AG04449 (cell line): ENCODE results near the gene INPP5E.

ENCODE experiments used
- CTCF ChIA-PET: fragments of 350-600 bp; formaldehyde crosslinking; extraction: SDS; loops from one replicate; lab custom pipeline; 2021; ENCODE audit warnings: antibody characterized with exemption; lab: Yijun Ruan, JAX
- POLR2A ChIA-PET: fragments of 400-600, 350-600 bp; formaldehyde crosslinking; extraction: SDS; loops from one replicate; lab custom pipeline; 2020; ENCODE audit warnings: antibody characterized with exemption, inconsistent platforms; lab: Yijun Ruan, JAX
- DNase-seq: peaks from one replicate; pipeline ENCODE4 v3.0.0-alpha.2; 2010; ENCODE audit warnings: low read depth, low spot score
- H3K4me3 ChIP-seq: 2 replicates; pipeline ENCODE4 v1.5.1; 2011; ENCODE audit warnings: low read depth, mild to moderate bottlenecking, control low read depth, low read length
- TF ChIP-seq, protein P1 (sequence below): IDR thresholded peaks from one replicate; pipeline ENCODE4 v1.5.1; 2011; ENCODE audit warnings: mild to moderate bottlenecking, moderate library complexity, low read length, control low read depth, inconsistent platforms; ENCODE audit not compliant: insufficient read depth; ENCODE audit errors: missing control alignments

The INPP5E gene

DNA sequence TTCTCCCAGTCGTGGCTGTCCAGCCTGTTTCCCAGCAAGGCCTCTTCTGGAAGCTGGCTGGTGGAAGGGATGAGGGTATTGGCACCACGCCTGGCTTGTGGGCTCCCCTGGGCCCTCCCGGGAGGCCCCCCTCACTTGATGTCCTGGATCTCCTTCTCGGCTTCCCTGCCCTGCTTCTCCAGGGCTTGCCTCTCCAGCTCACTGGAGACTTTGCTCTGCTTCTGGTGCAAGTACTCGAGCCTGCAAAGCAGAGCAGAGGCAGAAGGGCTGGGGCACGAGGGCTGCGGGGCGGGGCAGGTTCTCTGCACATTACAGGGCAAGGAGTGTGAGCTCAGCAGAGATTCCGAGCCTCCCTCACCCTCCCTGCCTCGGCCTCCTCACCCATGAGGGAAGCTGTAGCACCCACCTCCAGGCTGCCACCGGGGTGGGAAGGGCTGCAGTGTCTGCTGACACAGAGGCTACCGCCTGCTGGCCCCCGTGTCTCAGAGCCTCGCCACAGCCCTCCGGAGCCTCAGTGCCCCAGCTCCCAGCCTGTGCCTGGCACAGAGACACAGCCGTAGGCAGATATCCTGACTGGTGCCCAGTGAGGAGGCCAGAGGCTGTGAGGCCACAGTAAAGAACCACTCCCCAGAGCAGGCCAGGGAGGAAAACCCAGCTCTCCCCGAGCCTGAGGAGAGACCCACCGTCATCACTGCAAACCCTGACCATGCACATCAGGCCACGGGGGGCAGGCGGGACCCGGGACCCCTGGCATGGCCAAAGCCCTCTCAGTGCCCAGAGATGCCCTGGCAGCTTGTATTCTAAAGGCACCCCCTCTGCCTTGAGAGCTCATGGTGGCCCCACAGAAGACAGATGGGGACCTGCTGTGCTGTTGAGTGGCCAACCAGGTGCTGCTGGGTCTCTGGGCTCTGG lies 46.9 kb downstream of the INPP5E start:
- no peak for DNase-seq
- ChIA-PET POLR2A (interaction anchor here (0.6 kb wide), 1 partner anchor 60 kb away, joined by 3 read pairs; no protein-coding TSS in a partner anchor), CTCF (interaction anchor here (1.1 to 3.7 kb wide), 5 partner anchors 8 to 80 kb away, joined by 3 to 26 read pairs (median 8); partner anchors contain the start of genes DNLZ and SNAPC4)
- TF ChIP-seq, protein P1, sequence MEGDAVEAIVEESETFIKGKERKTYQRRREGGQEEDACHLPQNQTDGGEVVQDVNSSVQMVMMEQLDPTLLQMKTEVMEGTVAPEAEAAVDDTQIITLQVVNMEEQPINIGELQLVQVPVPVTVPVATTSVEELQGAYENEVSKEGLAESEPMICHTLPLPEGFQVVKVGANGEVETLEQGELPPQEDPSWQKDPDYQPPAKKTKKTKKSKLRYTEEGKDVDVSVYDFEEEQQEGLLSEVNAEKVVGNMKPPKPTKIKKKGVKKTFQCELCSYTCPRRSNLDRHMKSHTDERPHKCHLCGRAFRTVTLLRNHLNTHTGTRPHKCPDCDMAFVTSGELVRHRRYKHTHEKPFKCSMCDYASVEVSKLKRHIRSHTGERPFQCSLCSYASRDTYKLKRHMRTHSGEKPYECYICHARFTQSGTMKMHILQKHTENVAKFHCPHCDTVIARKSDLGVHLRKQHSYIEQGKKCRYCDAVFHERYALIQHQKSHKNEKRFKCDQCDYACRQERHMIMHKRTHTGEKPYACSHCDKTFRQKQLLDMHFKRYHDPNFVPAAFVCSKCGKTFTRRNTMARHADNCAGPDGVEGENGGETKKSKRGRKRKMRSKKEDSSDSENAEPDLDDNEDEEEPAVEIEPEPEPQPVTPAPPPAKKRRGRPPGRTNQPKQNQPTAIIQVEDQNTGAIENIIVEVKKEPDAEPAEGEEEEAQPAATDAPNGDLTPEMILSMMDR: no peak
- H3K4me3 ChIP-seq: no peak overlapping the region

DNA sequence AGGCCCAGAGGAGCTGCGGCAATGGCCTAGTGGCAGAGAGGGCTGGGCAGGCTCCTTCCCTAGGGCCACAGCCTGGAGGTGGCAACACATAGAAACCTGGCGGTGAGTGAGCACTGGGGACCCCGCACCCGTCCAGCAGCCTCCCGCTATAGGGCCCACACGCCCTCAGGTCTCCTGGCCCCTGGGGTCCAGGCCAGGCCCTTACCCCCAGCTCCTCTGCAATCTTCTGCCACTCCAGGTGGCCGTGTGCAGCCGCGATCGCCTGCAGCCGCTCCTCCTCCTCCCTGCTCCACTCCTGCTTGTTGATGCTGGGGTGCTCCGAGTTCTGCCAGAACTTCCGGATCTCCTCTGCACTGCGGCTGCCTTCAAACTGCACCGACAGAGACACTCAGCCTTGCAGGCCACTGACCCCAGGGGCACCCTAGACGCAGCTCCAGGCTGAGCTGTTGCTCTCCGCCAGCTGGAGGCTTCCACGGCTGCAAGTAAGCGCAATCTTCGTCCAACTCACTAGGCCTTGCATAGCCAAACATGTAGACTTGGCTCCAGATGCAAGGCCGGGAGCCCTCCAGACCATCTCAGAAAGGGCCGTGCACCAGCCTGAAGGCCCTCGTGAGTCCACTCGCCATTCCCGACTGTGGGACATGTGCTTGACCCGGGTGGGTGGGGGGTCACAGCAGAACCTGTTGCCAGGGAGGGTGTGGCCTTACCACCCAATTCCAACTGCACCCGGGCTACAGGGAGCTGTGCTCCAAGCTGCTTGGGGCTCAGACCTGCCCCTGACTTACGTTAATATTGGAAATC lies 47.7 kb downstream of the INPP5E start:
- no peak overlapping the region for H3K4me3 ChIP-seq
- POLR2A ChIA-PET: interaction anchor here (0.6 to 1.2 kb wide), 2 partner anchors 29 to 61 kb away, joined by 3 to 4 read pairs; no protein-coding TSS in a partner anchor
- CTCF ChIA-PET: interaction anchor here (1.1 to 3.7 kb wide), 6 partner anchors 9 to 79 kb away, joined by 3 to 26 read pairs (median 6); partner anchors contain the start of genes DNLZ and SNAPC4
- TF ChIP-seq, protein P1: no peak
- DNase-seq: no peak

DNA sequence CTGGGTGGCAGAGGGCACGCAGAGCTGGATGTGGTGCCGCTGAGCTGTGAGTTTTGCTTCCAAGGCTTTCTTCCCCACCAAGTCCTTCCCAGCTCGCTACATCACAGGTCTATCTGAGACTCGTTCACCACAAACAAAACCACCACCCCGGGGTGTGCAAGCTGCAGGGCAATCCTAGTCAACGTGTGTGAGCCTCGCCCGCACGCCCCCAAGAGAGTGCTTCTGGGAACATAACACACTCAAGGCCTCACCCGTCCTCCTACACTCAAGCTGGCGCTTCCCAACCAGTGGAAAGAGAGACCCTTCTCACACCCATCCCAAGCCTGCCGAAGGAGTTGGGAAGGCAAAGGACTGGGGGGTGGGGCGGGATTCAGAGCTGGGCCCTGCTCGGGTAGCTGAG lies 50.2 kb downstream of the INPP5E start:
- ChIA-PET POLR2A (interaction anchor here (0.9 to 1.1 kb wide), 3 partner anchors 22 to 26 kb away, joined by 3 to 4 read pairs (median 4); no protein-coding TSS in a partner anchor), CTCF (interaction anchor here (1.1 to 3.7 kb wide), 6 partner anchors 11 to 77 kb away, joined by 5 to 18 read pairs (median 12); partner anchors contain the start of gene SNAPC4)

DNA sequence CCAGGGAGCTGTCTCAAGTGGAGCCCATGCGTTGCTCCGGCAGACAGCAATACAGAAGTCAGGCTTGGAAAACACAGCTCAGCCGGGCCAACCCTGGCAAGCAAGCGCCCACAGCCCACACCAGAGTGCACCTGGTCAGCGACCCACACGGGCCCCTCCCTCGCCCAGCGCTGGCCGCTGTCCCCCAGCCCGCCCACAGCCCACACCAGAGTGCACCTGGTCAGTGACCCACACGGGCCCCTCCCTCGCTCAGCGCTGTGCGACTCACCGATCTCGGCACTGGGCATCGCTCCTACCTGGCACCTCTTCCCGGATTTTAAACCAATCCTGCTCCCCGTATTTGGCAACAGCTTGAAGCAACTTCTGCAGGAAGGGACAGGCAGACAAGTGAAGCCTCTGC lies 52.4 kb downstream of the INPP5E start:
- ChIA-PET POLR2A (no interaction called here), CTCF (interaction anchor here (1.2 to 3.7 kb wide), 3 partner anchors 10 to 75 kb away, joined by 4 to 18 read pairs (median 15); partner anchors contain the start of gene SNAPC4)
- DNase-seq: no peak
- TF ChIP-seq, protein P1: no peak
- no peak overlapping the region for H3K4me3 ChIP-seq

More for the DNA sequence above, 50.2 kb downstream of the INPP5E start:
- DNase-seq: no peak
- TF ChIP-seq, protein P1: no peak
- no peak overlapping the region for H3K4me3 ChIP-seq

DNA sequence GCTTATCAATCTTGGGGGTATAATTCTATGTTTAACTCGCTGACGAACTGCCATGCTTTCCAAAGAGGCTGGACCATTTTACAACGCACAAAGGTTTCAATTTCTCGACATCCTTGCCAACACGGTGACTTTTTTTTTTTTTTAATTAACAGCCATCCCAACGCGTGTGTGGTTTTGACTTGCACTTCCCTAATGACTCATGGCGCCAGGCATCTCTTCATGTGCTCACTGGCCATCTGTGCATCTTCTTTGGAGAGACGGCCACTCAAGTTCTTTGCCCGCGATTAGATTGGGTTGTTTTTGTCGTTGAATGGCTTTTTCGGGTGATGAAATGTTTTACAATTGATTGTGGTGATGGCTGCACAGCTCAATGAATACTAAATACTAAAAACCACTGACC lies 53.6 kb downstream of the INPP5E start:
- POLR2A ChIA-PET: no interaction called here
- CTCF ChIA-PET: interaction anchor here (1.9 to 2.3 kb wide), 2 partner anchors 11 to 14 kb away, joined by 4 to 12 read pairs; partner anchors contain the start of gene SNAPC4
- no peak for DNase-seq
- no peak overlapping the region for H3K4me3 ChIP-seq
- TF ChIP-seq, protein P1: no peak
